Ascending aorta (tissue), 2 donors: ENCODE measurements around the gene HS6ST1. TPM values are rescaled to one million over a fixed set of nuclear protein-coding genes. Genes with fewer than 3 reads are reported as not detected.

Experiments used
- DNase-seq, 2 donors: peaks; one replicate each; pipeline ENCODE4 v3.0.0-alpha.2; 2019; ENCODE audit warnings: low spot score in 2 of 2
- H3K27ac ChIP-seq, 2 donors: fragments of 200-600 bp; sonication (generic); one replicate each; pipeline ENCODE4 v1.5.1; 2016 to 2017; ENCODE audit warnings: mild to moderate bottlenecking in 1 of 2
- H3K27me3 ChIP-seq: fragments of 200-600 bp; sonication (generic); one replicate; pipeline ENCODE4 v1.5.1; 2017
- H3K36me3 ChIP-seq, 2 donors: fragments of 200-600 bp; sonication (generic); one replicate each; pipeline ENCODE4 v1.5.1; 2016
- H3K4me1 ChIP-seq, 2 donors: fragments of 200-600 bp; sonication (generic); one replicate each; pipeline ENCODE4 v1.5.1; 2016 to 2017; ENCODE audit warnings: mild to moderate bottlenecking in 1 of 2
- H3K4me3 ChIP-seq, 2 donors: fragments of 200-600 bp; sonication (generic); one replicate each; pipeline ENCODE4 v1.5.1; 2016 to 2017; ENCODE audit warnings: mild to moderate bottlenecking in 1 of 2
- H3K9me3 ChIP-seq, 2 donors: fragments of 200-600 bp; sonication (generic); one replicate each; pipeline ENCODE4 v1.5.1; 2016
- CTCF ChIP-seq, 3 experiments: fragments of 200-600 bp in 2 of 3; fragments of 450-650 bp in 1 of 3; sonication (generic) in 2 of 3; IDR thresholded peaks; one replicate each; pipeline ENCODE4 v1.5.1; 2016 to 2019; ENCODE audit warnings: antibody characterized with exemption in 3 of 3, mild to moderate bottlenecking in 1 of 3, moderate library complexity in 1 of 3
- intact Hi-C: fragments of 100-400 bp; cut with DNase I; formaldehyde crosslinking; loops from one replicate; pipeline ENCODE4 v1.15.1; 2023
- total RNA-seq: library from RNA; depleted of rRNA; stranded (reverse); fragments of >200 nt; gene quantifications from one replicate; pipeline ENCODE4 v1.1.0, GENCODE V29; 2016

HS6ST1 gene
- total RNA-seq, 1 donor from 2014 or later: 42.7 TPM

GRCh38 chr2:128346291-128347170 is 27.9 kb upstream of the HS6ST1 start:
- TF ChIP-seq CTCF (IDR thresholded peaks at IDR 0.05): no peak
- no peaks in the 10 kb centered on the region for H3K27me3 ChIP-seq
- no peaks in the 10 kb centered on the region for H3K36me3 ChIP-seq
- no peak for DNase-seq
- peaks cover 4 to 14% of the 10 kb centered on the region in 2 donors for H3K4me1 ChIP-seq
- no peak overlapping the region for H3K4me3 ChIP-seq
- intact Hi-C loops: no loop called here
- H3K27ac ChIP-seq: no peak overlapping the region
- no peaks in the 10 kb centered on the region for H3K9me3 ChIP-seq

GRCh38 chr2:128345436-128346165 is 26.9 kb upstream of the HS6ST1 start:
- no peak for TF ChIP-seq CTCF (IDR thresholded peaks at IDR 0.05)
- no peaks in the 10 kb centered on the region for H3K9me3 ChIP-seq
- no peaks in the 10 kb centered on the region for H3K27me3 ChIP-seq
- H3K36me3 ChIP-seq: no peaks in the 10 kb centered on the region
- intact Hi-C loops: no loop called here
- no peak for DNase-seq
- peaks cover 4 to 14% of the 10 kb centered on the region in 2 donors for H3K4me1 ChIP-seq
- H3K4me3 ChIP-seq: no peak overlapping the region
- H3K27ac ChIP-seq: no peak overlapping the region

- Histone ChIP-seq H3K9me3 (no peaks in the 10 kb centered on the region), H3K4me3 (no peak overlapping the region), H3K36me3 (no peaks in the 10 kb centered on the region), H3K4me1 (peaks cover 4 to 14% of the 10 kb centered on the region in 2 donors), H3K27ac (no peak overlapping the region), H3K27me3 (no peaks in the 10 kb centered on the region)
- no peak for DNase-seq
- TF ChIP-seq CTCF (IDR thresholded peaks at IDR 0.05): no peak
- intact Hi-C loops: no loop called here
Observed at GRCh38 chr2:128344101-128344500, 25.4 kb upstream of the HS6ST1 start.

- H3K27ac ChIP-seq: no peak overlapping the region
- no peak overlapping the region for H3K4me3 ChIP-seq
- no peaks in the 10 kb centered on the region for H3K9me3 ChIP-seq
- no peak for DNase-seq
- no peak for TF ChIP-seq CTCF (IDR thresholded peaks at IDR 0.05)
- intact Hi-C loops: no loop called here
- no peaks in the 10 kb centered on the region for H3K27me3 ChIP-seq
- peaks cover 0 to 10% of the 10 kb centered on the region in 2 donors for H3K4me1 ChIP-seq
- no peaks in the 10 kb centered on the region for H3K36me3 ChIP-seq
Observed at GRCh38 chr2:128343459-128343858, 24.8 kb upstream of the HS6ST1 start.

- H3K4me3 ChIP-seq: no peak overlapping the region
- intact Hi-C loops: no loop called here
- no peak for TF ChIP-seq CTCF (IDR thresholded peaks at IDR 0.05)
- no peaks in the 10 kb centered on the region for H3K27me3 ChIP-seq
- H3K9me3 ChIP-seq: no peaks in the 10 kb centered on the region
- peaks cover 0 to 2% of the 10 kb centered on the region in 2 donors for H3K4me1 ChIP-seq
- no peak for DNase-seq
- H3K27ac ChIP-seq: no peak overlapping the region
- no peaks in the 10 kb centered on the region for H3K36me3 ChIP-seq
Observed at GRCh38 chr2:128342550-128342949, 23.9 kb upstream of the HS6ST1 start.
